Transverse colon (tissue), 4 donors: ENCODE data around the gene DCAF12. TPM values are rescaled to one million over a fixed set of nuclear protein-coding genes. Genes with fewer than 3 reads are reported as not detected.

Source experiments
- DNase-seq: peaks from one replicate; pipeline ENCODE4 v3.0.0-alpha.2; 2019
- H3K27ac ChIP-seq, 4 donors: fragments of 200-600 bp; sonication (generic); 2 replicates each; pipeline ENCODE4 v1.5.1; 2016 to 2018; ENCODE audit warnings: inconsistent platforms in 4 of 4
- H3K27me3 ChIP-seq: fragments of 200-600 bp; sonication (generic); 2 replicates; pipeline ENCODE4 v1.5.1; 2017; ENCODE audit warnings: inconsistent platforms
- H3K36me3 ChIP-seq, 4 donors: fragments of 200-600 bp; sonication (generic); 2 replicates each; pipeline ENCODE4 v1.5.1; 2017 to 2019; ENCODE audit warnings: inconsistent platforms in 4 of 4
- H3K4me1 ChIP-seq, 4 donors: fragments of 200-600 bp; sonication (generic); 2 replicates each; pipeline ENCODE4 v1.5.1; 2017 to 2020; ENCODE audit warnings: inconsistent platforms in 4 of 4
- H3K4me3 ChIP-seq, 4 donors: fragments of 200-600 bp; sonication (generic); 1 replicate in 1 of 4; 2 replicates in 3 of 4; pipeline versions ENCODE4 v1.5.1 to v1.6.1; 2017 to 2019; ENCODE audit warnings: inconsistent platforms in 4 of 4
- H3K9me3 ChIP-seq, 2 donors: fragments of 200-600 bp; sonication (generic); 2 replicates each; pipeline ENCODE4 v1.5.1; 2017 to 2019; ENCODE audit warnings: inconsistent platforms in 2 of 2
- CTCF ChIP-seq, 5 experiments: fragments of 200-600 bp in 3 of 5; fragments of 450-650 bp in 2 of 5; sonication (generic) in 3 of 5; IDR thresholded peaks; 1 replicate in 2 of 5; 2 replicates in 3 of 5; pipeline ENCODE4 v1.5.1; 2016 to 2017; ENCODE audit warnings: antibody characterized with exemption in 5 of 5, inconsistent platforms in 3 of 5, mild to moderate bottlenecking in 2 of 5, moderate library complexity in 1 of 5
- EP300 ChIP-seq: sonication (generic); formaldehyde crosslinking; IDR thresholded peaks from one replicate; pipeline ENCODE4 v1.6.1; 2017; ENCODE audit warnings: antibody characterized with exemption, low read depth
- POLR2A ChIP-seq: fragments of 450-650 bp; IDR thresholded peaks from one replicate; pipeline ENCODE4 v1.6.1; 2016; ENCODE audit warnings: antibody characterized with exemption, mild to moderate bottlenecking, moderate library complexity
- POLR2AphosphoS5 ChIP-seq, 3 donors: sonication (generic); formaldehyde crosslinking; IDR thresholded peaks; one replicate each; pipeline ENCODE4 v1.6.1; 2016; ENCODE audit warnings: antibody characterized with exemption in 3 of 3
- WGBS, 2 donors: methylation state at CpG; one replicate each; pipeline ENCODE4 v1.1.5; 2018; ENCODE audit warnings: low coverage in 1 of 2; 5-methylcytosine and 5-hydroxymethylcytosine counted together
- in situ Hi-C, 4 donors: fragments of 200-750 bp; cut with MboI; loops; one replicate each; pipeline versions ENCODE4 v1.15.0 to v1.15.1; 2017; ENCODE audit warnings: low sequenced_read_pairs in 3 of 4, low pct_ligation_motif_present in 1 of 4, low pct_unique_long_range_greater_than_20kb in 1 of 4
- intact Hi-C: fragments of 100-400 bp; cut with DNase I; formaldehyde crosslinking; loops from one replicate; pipeline ENCODE4 v1.15.1; 2023; ENCODE audit warnings: low total_unique reads
- total RNA-seq, 4 donors: library from RNA; depleted of rRNA; stranded (reverse); fragments of >200 nt; gene quantifications; one replicate each; pipeline ENCODE4 v1.1.0, GENCODE V29; 2016

Gene DCAF12
- total RNA-seq, 4 donors from 2014 or later, result 22.1 to 29.7 (median 26.3) TPM

- DNase-seq, result no peak
- Histone ChIP-seq H3K27ac (no peak overlapping the region), H3K4me1 (no peaks in the 10 kb centered on the region), H3K27me3 (no peaks in the 10 kb centered on the region), H3K36me3 (peaks cover 0 to 85% (median 36%) of the 10 kb centered on the region in 4 donors), H3K9me3 (no peaks in the 10 kb centered on the region), H3K4me3 (no peak overlapping the region)
- intact Hi-C loops, result no loop called here
- in situ Hi-C loops, result no loop called here
- WGBS, 2 donors, result 78 to 89% methylated on average over 2 to 5 of the region's 5 CpGs
- TF ChIP-seq CTCF (IDR thresholded peaks at IDR 0.05) (no peak), POLR2A (no peak), POLR2AphosphoS5 (IDR thresholded peaks at IDR 0.05) (no peak), EP300 (no peak)
Measured at GRCh38 chr9:34093578-34093977, 32.9 kb downstream of the DCAF12 start.

- WGBS, 2 donors, result 71 to 88% methylated on average over 6 to 7 of the region's 7 CpGs
- no peak overlapping the region for H3K4me3 ChIP-seq
- no peak for DNase-seq
- TF ChIP-seq POLR2A, result no peak
- TF ChIP-seq POLR2AphosphoS5 (IDR thresholded peaks at IDR 0.05), result no peak
- no peak for TF ChIP-seq CTCF (IDR thresholded peaks at IDR 0.05)
- no peak for TF ChIP-seq EP300
- intact Hi-C loops, result no loop called here
- no peaks in the 10 kb centered on the region for H3K9me3 ChIP-seq
- H3K27me3 ChIP-seq, result no peaks in the 10 kb centered on the region
- H3K36me3 ChIP-seq, result peaks cover 0 to 63% (median 26%) of the 10 kb centered on the region in 4 donors
- in situ Hi-C loops, result no loop called here
- H3K27ac ChIP-seq, result no peak overlapping the region
- H3K4me1 ChIP-seq, result peaks cover 0 to 7% (median 2%) of the 10 kb centered on the region in 4 donors
Measured at GRCh38 chr9:34089311-34089710, 37.2 kb downstream of the DCAF12 start.

DNA sequence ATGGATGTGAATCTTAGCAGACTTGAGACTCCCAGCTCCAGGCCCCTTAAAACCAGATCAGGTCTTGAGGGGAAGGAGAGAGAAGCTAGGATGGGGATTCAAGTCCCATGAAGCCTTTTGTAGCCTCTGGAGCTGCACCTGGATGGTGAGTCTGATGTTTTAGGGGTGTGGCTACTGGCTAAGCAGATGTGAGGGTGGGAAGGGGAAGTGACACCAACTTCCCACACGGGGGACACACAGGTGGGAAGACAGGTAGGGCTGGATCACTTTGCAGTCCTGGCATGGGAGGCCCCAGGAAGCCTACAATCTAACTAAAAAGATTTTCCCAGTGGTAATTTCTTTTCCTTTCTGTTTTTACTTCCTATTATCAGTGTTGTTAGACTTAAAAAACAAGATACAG is 39.1 kb downstream of the DCAF12 start:
- Histone ChIP-seq H3K4me3 (no peak overlapping the region), H3K36me3 (peaks cover 0 to 46% (median 22%) of the 10 kb centered on the region in 4 donors), H3K27me3 (no peaks in the 10 kb centered on the region), H3K9me3 (no peaks in the 10 kb centered on the region), H3K4me1 (peaks cover 0 to 8% (median 2%) of the 10 kb centered on the region in 4 donors), H3K27ac (peak overlapping the region in 2 of 4 donors; percentile 8 to 15)
- DNase-seq, result no peak
- intact Hi-C loops, result loop anchor here (1.0 kb wide), 1 partner anchor 26 kb away; no protein-coding TSS in a partner anchor
- WGBS, 2 donors, result 21% methylated on average over 1 of the region's 1 CpG; no CpG with 5 or more reads in 1 of the 2 donors
- TF ChIP-seq POLR2AphosphoS5 (IDR thresholded peaks at IDR 0.05) (no peak), CTCF (IDR thresholded peaks at IDR 0.05) (no peak), POLR2A (no peak), EP300 (no peak)
- in situ Hi-C loops, result no loop called here

- H3K9me3 ChIP-seq, result no peaks in the 10 kb centered on the region
- intact Hi-C loops (loop anchor here (1.0 kb wide), 1 partner anchor 26 kb away; no protein-coding TSS in a partner anchor), in situ Hi-C loops (no loop called here)
- H3K27me3 ChIP-seq, result no peaks in the 10 kb centered on the region
- peak overlapping the region in 1 of 4 donors; percentile 30 for H3K27ac ChIP-seq
- DNase-seq, result no peak
- peaks cover 0 to 8% (median 2%) of the 10 kb centered on the region in 4 donors for H3K4me1 ChIP-seq
- H3K4me3 ChIP-seq, result no peak overlapping the region
- TF ChIP-seq POLR2AphosphoS5 (IDR thresholded peaks at IDR 0.05), result no peak
- no peak for TF ChIP-seq EP300
- TF ChIP-seq POLR2A, result no peak
- TF ChIP-seq CTCF (IDR thresholded peaks at IDR 0.05), result no peak
- H3K36me3 ChIP-seq, result peaks cover 0 to 42% (median 19%) of the 10 kb centered on the region in 4 donors
Measured at GRCh38 chr9:34086864-34087263, 39.6 kb downstream of the DCAF12 start.
